AG08396 (cell line): ENCODE measurements around the gene KRT5.

Experiments
- DNase-seq: peaks from one replicate; pipeline ENCODE4 v3.0.0; 2012; ENCODE audit warnings: low spot score, mixed read lengths

The KRT5 gene

DNA sequence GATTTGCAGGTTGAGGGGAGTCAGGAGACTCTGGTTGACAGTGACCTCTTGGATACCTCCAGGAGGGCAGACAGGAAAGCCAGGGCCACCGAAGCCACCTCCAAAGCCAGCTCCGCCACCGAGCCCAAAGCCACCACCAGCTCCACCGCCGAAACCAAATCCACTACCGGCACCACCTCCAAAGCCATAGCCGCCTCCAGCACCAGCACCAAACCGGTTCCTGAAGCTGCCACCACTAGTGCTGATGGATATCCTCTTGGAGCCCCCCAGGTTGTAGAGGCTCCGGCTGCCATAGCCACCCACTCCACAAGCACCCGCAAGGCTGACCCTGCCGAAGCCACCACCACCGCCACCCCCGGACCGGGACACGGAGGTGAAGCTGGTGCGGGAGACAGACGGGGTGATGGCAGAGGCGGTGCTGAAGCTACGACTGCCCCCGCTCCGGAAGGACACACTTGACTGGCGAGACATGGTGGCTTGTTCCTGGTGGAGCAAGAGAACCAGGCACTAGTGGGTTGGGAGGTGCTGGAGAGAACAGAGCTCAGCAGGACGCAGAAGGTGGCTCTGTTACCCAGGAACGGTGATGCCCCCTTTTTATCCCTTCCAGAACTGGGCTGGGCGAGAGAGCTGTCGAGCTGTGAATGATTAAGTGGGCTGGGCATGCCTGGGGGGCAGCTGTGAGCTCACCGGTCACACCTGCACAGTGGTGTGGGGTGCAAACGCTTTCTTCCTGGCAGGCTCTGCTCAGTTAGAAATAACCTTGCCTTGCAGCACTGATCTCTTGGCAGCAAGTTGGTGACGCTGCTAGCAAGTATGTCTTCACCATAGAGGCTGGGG lies at the start of gene KRT5:
Gene KRT5, minus strand, starts transcription at position 569 of the 837 bp plus-strand sequence. Its CDS starts 98 bp downstream, at position 471.
- DNase-seq: no peak

GRCh38 chr12:52568111-52568510 lies 47.9 kb upstream of the KRT5 start:
- DNase-seq: no peak

- DNase-seq: no peak
Observed at GRCh38 chr12:52566847-52567291, 46.7 kb upstream of the KRT5 start.

DNA sequence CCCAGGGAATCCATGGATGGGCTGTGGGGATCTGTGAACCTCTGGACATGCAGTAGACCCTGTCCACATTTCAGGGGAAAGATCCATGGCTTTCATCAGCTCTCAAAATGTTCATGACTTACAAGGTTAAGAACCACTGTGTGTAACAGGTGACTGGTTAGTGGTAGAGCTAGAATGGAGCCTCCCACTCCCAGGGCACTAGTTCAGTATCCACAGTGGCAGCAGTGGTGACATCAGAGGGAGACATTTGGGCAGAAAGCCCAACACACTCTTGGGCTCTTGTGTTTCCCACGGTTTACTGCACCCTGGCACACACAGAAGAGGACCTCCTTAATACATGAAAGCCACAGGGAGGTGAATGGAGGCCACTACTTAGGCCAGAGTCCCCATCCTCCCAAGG lies 44.4 kb upstream of the KRT5 start:
- DNase-seq: no peak

DNA sequence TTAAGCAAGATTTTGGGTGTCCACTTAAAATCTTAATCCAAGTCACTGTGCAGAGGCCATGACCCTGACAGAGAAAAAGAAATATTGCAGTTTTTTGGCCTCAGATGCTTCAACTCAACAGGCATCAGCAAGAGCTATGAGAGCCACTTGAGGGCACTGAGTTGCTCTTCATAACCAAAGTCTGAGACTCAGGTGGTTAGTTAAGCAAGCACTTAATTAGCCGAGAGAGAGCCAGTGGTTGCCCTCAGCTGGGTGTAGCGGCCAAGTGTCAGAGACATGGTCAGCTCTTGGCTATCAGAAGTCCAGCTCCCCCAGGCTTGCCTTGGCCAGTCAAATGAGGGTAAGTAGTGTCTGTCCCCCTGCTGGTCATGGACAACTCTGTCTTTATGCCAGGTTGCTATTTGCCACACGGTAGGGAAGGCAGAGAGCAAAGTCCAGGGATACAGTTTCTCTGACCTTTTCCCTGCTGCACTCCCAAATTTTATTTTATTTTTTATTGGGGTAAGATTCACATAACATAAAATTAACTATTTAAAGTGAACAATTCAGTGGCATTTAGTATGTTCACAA lies 41.8 kb upstream of the KRT5 start:
- peak; percentile 27 for DNase-seq

DNA sequence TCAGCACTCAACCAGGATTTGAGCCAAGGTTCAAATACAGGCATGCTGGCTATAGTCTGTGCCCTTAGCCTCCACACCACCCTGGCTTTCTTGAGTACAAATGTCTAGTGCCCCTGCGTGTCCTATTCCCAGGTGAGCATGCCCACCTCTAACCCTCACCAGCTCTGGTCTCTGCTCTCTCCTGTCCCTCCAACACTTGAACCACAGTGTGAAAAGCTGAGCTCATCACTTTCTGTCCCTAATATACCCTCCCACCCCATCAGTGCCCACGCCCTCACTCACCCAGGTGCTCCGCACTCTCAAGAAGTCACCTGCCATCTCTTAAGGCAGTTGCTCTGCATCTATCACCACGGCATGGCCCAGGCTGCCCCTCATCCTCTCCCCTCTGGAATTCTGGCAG lies 39.8 kb upstream of the KRT5 start:
- no peak for DNase-seq

DNA sequence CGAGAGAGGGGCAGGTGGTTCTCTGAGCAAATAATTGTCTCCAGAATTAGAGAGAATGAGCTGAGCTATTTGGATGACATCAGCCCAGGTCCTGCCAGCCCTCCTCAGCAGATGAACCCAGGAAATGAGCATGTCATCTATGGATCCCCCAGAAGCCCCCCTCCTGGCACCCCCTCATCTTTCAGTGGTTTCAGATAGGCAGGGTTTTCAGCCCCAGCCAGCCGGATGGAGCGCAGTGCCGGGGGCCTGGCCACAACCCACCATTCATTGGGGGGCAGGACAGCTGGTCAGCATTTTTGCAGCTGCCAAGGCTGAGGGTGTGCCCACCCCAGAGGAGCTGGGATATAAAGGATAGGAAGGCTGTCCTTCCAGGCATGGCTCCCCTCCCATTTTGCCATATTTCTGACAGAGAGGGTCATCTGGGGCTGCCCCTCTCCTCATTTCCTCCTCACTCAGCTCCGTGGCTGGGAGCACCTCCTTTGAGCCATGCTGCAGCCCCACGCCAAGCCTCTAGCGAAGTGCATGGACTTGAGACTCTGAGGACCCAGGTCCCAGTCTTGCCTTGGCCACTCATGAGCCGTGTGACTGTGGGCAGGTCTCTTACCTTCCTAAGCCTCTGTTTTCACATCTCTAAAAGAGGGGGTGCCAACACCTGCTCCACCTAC lies 38.7 kb upstream of the KRT5 start:
- no peak for DNase-seq

DNA sequence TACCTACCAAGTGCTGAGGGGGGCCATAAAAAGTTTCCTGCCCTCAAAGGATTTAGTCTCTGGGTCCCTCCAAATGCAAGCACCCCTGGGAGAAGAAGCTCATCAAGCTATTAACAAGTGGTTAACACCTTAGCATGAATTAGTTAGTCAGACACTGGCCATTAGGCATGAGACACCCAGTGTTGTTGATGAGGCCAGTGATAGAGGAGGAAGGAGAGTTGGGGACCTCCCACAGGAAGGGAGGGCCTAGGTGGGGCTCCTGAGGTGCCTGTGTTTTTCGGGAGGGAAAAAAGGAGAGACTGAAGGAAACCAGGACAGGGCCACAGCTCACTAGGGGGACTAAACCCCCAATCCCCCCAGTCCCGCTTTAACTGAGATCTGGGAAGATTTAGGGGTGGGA lies 37.3 kb upstream of the KRT5 start:
- no peak for DNase-seq

- DNase-seq: no peak
Observed at GRCh38 chr12:52555577-52555976, 35.4 kb upstream of the KRT5 start.

GRCh38 chr12:52552681-52553195 lies 32.5 kb upstream of the KRT5 start, which contains the start of gene KRT71:
TSS of gene KRT71 (minus strand) at chr12:52553145. CDS start at chr12:52553077, 68 bp downstream.
- DNase-seq: no peak

- no peak for DNase-seq
Observed at GRCh38 chr12:52552055-52552454, 31.9 kb upstream of the KRT5 start.

GRCh38 chr12:52551216-52551865 lies 31.1 kb upstream of the KRT5 start:
- no peak for DNase-seq

GRCh38 chr12:52546126-52546525 lies 25.9 kb upstream of the KRT5 start:
- DNase-seq: no peak

- peak; percentile 21 for DNase-seq
Observed at GRCh38 chr12:52543985-52544883, 24.0 kb upstream of the KRT5 start.

- no peak for DNase-seq
Observed at GRCh38 chr12:52542785-52543318, 22.7 kb upstream of the KRT5 start.

GRCh38 chr12:52542157-52542556 lies 22.0 kb upstream of the KRT5 start:
- DNase-seq: no peak

DNA sequence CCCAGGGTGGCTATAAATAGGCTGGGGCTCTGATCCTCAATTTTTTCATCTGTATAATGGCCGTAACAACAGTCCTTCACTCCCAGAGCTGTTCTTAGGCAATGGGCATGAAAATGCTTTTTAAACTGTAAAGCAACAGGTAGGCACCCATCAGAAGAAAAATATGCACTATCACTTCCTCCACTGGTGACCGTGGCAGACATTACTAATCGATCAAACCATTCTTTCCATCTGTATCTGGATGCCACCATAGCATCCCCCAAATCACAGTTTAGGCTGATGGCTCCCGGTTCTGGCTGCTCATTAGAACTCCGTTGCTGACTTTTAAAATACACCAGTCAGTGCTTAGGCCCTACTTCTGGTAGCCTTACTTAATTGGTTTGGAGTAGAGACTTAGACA lies 21.5 kb upstream of the KRT5 start:
- DNase-seq: no peak

DNA sequence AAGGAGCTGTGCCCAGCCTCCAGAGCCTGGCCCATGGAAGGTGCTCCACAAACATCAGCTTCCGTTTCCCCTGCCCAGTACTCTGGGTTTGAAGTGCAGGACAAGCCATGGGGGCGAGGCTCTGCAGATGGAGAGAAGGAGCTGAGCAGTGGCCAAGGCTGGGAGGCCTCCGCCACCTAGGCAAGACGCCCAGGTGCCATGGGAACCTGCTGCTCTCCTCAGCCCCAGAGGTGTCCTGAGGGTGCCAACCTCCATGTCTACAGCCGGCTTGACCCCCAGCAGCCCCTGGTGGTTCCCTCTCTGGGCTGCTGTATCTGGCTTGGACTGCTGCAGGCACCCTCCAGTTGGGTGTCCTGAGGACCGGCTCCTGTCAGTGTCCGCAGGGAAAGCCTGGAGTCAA lies 20.3 kb upstream of the KRT5 start:
- DNase-seq: no peak

GRCh38 chr12:52539821-52540173 lies 19.6 kb upstream of the KRT5 start:
- no peak for DNase-seq

DNA sequence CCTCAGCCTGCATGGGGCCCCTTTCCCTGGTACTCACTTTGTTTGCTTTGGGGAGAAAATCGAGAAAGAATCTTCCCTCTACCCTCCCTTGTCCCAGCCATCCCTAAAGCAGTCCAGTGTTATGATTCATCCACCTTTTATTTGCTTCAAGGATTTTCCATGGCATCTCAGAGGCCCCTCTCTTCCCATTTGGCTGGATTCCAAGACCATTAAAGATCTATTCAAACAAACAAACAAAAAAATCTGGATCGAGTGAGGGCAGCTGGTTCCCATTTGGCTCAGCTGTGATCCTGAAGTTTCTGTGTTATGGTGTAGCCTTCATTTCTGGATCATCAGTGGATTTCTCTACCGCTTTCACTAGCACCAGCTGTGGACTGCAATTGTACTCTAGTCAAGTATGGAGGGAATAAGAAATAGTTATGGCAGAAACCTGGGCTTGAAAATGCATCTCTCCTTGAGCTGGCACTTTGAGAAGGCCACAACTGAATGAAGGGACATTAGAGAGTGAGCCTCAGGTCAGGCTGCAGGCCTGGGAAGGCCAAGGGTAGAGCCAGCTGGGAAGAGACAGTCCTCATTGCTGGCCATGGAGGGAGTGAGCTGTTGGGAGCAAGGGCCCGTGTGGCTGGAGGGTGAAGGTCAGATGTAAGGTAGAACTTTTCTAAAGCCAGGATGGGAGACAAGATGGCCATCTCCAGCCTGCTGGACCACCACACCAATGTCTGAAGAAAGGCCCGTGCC lies 19.1 kb upstream of the KRT5 start:
- no peak for DNase-seq
